Endodermal cell (in vitro differentiated cells): ENCODE results near the gene PIP4K2C. TPM values are rescaled to one million over a fixed set of nuclear protein-coding genes. Genes with fewer than 3 reads are reported as not detected.

Experiments used
- DNase-seq: peaks from one replicate; pipeline ENCODE4 v3.0.0-alpha.2; 2017
- H3K27ac ChIP-seq: 2 replicates; pipeline ENCODE4 v1.5.1; 2013; ENCODE audit warnings: mild to moderate bottlenecking, low read depth, low read length, moderate library complexity
- H3K27me3 ChIP-seq: 2 replicates; pipeline ENCODE4 v1.6.1; 2013; ENCODE audit warnings: mild to moderate bottlenecking, low read length, moderate library complexity; ENCODE audit not compliant: insufficient read depth, control insufficient read depth, poor library complexity, severe bottlenecking
- H3K36me3 ChIP-seq: 2 replicates; pipeline ENCODE4 v1.7.0; 2013; ENCODE audit warnings: mild to moderate bottlenecking, low read length, moderate library complexity; ENCODE audit not compliant: control insufficient read depth, insufficient read depth
- H3K4me1 ChIP-seq: one replicate; pipeline ENCODE4 v1.7.0; 2013; ENCODE audit warnings: low read length; ENCODE audit not compliant: control insufficient read depth, insufficient read depth
- H3K4me3 ChIP-seq: 2 replicates; pipeline ENCODE4 v1.5.1; 2013; ENCODE audit warnings: mild to moderate bottlenecking, low read length, moderate library complexity
- H3K9ac ChIP-seq: 2 replicates; pipeline ENCODE4 v1.6.1; 2013; ENCODE audit warnings: mild to moderate bottlenecking, low read length, moderate library complexity; ENCODE audit not compliant: poor library complexity, severe bottlenecking; ENCODE audit errors: extremely low read depth
- H3K9me3 ChIP-seq: 2 replicates; pipeline ENCODE4 v1.6.1; 2013; ENCODE audit warnings: mild to moderate bottlenecking, low read length, moderate library complexity; ENCODE audit not compliant: control insufficient read depth
- H3K27ac Mint-ChIP-seq: 2 replicates; pipeline ENCODE4 v1.8.0; 2020; ENCODE audit warnings: mixed read lengths
- H3K27me3 Mint-ChIP-seq: 2 replicates; pipeline ENCODE4 v1.8.0; 2021; ENCODE audit warnings: mild to moderate bottlenecking, mixed read lengths; ENCODE audit not compliant: insufficient read depth
- H3K36me3 Mint-ChIP-seq: 2 replicates; pipeline ENCODE4 v1.8.0; 2020; ENCODE audit warnings: low read depth, mixed read lengths
- H3K4me1 Mint-ChIP-seq: 2 replicates; pipeline ENCODE4 v1.8.0; 2020; ENCODE audit warnings: mixed read lengths
- H3K4me3 Mint-ChIP-seq: 2 replicates; pipeline ENCODE4 v1.8.0; 2020; ENCODE audit warnings: mild to moderate bottlenecking, moderate library complexity, mixed read lengths
- H3K9me3 Mint-ChIP-seq: 2 replicates; pipeline ENCODE4 v1.8.0; 2020; ENCODE audit warnings: mild to moderate bottlenecking, mixed read lengths
- WGBS, 2 experiments: methylation state at CpG; one replicate each; pipeline versions ENCODE4 v1.1.5 to v1.1.7; 2013; ENCODE audit warnings: missing lambda C conversion rate in 2 of 2, mixed read lengths in 1 of 2; ENCODE audit not compliant: insufficient coverage in 1 of 2, insufficient read length in 1 of 2; 5-methylcytosine and 5-hydroxymethylcytosine counted together
- total RNA-seq, 2 donors: library from RNA; stranded (reverse); fragmentation: NEBNext Ultra II Directional in 1 of 2; extraction: Animal tissue kit (Norgen Biotek cat#: 25700) in 1 of 2; gene quantifications; 2 replicates in 1 of 2; 3 replicates in 1 of 2; pipeline ENCODE4 v1.2.1, GENCODE V29; 2021
- TF ChIP-seq, protein P1 (sequence below): fragments of 200-600 bp; sonication (generic); conservative IDR thresholded peaks from 2 replicates; pipeline ENCODE4 v1.5.0; 2021; ENCODE audit warnings: antibody characterized with exemption, mild to moderate bottlenecking

PIP4K2C gene
- total RNA-seq, 2 donors from 2014 or later, result 40.9 to 45.5 TPM

DNA sequence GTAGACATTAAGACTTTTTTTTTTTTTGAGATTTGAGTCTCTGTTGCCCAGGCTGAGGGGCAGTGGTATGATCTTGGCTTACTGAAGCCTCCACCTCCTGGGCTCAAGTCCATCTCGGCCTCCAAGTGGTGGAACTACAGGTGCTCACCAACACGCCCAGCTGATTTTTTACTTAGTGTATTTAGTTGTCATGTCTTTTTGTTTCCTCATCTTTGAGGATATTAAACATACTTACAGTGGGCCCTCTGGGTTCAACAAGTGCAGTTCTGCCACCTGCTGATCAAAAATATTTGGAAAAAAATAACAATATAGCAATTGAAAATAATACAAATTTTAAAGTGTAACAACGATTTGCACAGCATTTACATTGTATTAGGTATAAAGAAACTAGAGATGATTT, 46.4 kb downstream of the PIP4K2C start:
- H3K27me3 ChIP-seq, result peaks cover 36% of the 10 kb centered on the region
- TF ChIP-seq, protein P1, sequence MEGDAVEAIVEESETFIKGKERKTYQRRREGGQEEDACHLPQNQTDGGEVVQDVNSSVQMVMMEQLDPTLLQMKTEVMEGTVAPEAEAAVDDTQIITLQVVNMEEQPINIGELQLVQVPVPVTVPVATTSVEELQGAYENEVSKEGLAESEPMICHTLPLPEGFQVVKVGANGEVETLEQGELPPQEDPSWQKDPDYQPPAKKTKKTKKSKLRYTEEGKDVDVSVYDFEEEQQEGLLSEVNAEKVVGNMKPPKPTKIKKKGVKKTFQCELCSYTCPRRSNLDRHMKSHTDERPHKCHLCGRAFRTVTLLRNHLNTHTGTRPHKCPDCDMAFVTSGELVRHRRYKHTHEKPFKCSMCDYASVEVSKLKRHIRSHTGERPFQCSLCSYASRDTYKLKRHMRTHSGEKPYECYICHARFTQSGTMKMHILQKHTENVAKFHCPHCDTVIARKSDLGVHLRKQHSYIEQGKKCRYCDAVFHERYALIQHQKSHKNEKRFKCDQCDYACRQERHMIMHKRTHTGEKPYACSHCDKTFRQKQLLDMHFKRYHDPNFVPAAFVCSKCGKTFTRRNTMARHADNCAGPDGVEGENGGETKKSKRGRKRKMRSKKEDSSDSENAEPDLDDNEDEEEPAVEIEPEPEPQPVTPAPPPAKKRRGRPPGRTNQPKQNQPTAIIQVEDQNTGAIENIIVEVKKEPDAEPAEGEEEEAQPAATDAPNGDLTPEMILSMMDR, result peak; percentile 46
- no peak overlapping the region for H3K4me3 Mint-ChIP-seq
- H3K27ac ChIP-seq, result no peak overlapping the region
- H3K4me1 ChIP-seq, result no peaks in the 10 kb centered on the region
- no peak overlapping the region for H3K9ac ChIP-seq
- H3K27me3 Mint-ChIP-seq, result peaks cover 51% of the 10 kb centered on the region
- no peaks in the 10 kb centered on the region for H3K4me1 Mint-ChIP-seq
- peak; percentile 26 for DNase-seq
- peaks cover 11% of the 10 kb centered on the region for H3K9me3 Mint-ChIP-seq
- no peaks in the 10 kb centered on the region for H3K9me3 ChIP-seq
- WGBS, 2 experiments, result 83% methylated on average over 2 of the region's 3 CpGs; no CpG with 5 or more reads in 1 of the 2 experiments
- H3K36me3 Mint-ChIP-seq, result no peaks in the 10 kb centered on the region
- H3K27ac Mint-ChIP-seq, result no peak overlapping the region
- no peak overlapping the region for H3K4me3 ChIP-seq
- H3K36me3 ChIP-seq, result no peaks in the 10 kb centered on the region

- peaks cover 45% of the 10 kb centered on the region for H3K27me3 Mint-ChIP-seq
- no peak overlapping the region for H3K9ac ChIP-seq
- 88% methylated on average over 3 of the region's 3 CpGs for WGBS, 2 experiments
- no peaks in the 10 kb centered on the region for H3K4me1 Mint-ChIP-seq
- H3K9me3 Mint-ChIP-seq, result peaks cover 17% of the 10 kb centered on the region
- H3K9me3 ChIP-seq, result no peaks in the 10 kb centered on the region
- H3K4me3 Mint-ChIP-seq, result no peak overlapping the region
- DNase-seq, result no peak
- H3K27me3 ChIP-seq, result peaks cover 29% of the 10 kb centered on the region
- no peak overlapping the region for H3K4me3 ChIP-seq
- H3K27ac ChIP-seq, result no peak overlapping the region
- no peak overlapping the region for H3K27ac Mint-ChIP-seq
- TF ChIP-seq, protein P1, result no peak
- H3K36me3 ChIP-seq, result no peaks in the 10 kb centered on the region
- H3K4me1 ChIP-seq, result no peaks in the 10 kb centered on the region
- no peaks in the 10 kb centered on the region for H3K36me3 Mint-ChIP-seq
Measured at GRCh38 chr12:57638096-57638495, 47.1 kb downstream of the PIP4K2C start.

- Mint-ChIP-seq H3K27me3 (peaks cover 24% of the 10 kb centered on the region), H3K4me1 (no peaks in the 10 kb centered on the region), H3K27ac (no peak overlapping the region), H3K9me3 (peaks cover 38% of the 10 kb centered on the region), H3K4me3 (no peak overlapping the region), H3K36me3 (no peaks in the 10 kb centered on the region)
- Histone ChIP-seq H3K4me1 (no peaks in the 10 kb centered on the region), H3K4me3 (no peak overlapping the region), H3K9me3 (peaks cover 14% of the 10 kb centered on the region), H3K36me3 (no peaks in the 10 kb centered on the region), H3K27me3 (peaks cover 6% of the 10 kb centered on the region), H3K27ac (no peak overlapping the region), H3K9ac (no peak overlapping the region)
- TF ChIP-seq, protein P1, result no peak
- 83 to 85% methylated on average over 6 to 7 of the region's 7 CpGs for WGBS, 2 experiments
- peak; percentile 22 for DNase-seq
Measured at GRCh38 chr12:57640175-57641042, 49.4 kb downstream of the PIP4K2C start.
